ENCODE data around the gene CCR6. TPM values are rescaled to one million over a fixed set of nuclear protein-coding genes. Genes with fewer than 3 reads are reported as not detected.

The CCR6 gene
- total RNA-seq, 1 experiment from 2014 or later = not detected

GRCh38 chr6:167089243-167090142 is 33.4 kb upstream of the CCR6 start:
- Histone ChIP-seq H2AFZ (ENCODE audit: low read length) (no peak overlapping the region), H3K4me2 (ENCODE audit: insufficient read depth, insufficient read length, low read length) (no peak overlapping the region), H2BK15ac (ENCODE audit: low read depth, low read length) (no peak overlapping the region), H3K79me1 (ENCODE audit: insufficient read depth, low read depth, low read length, poor library complexity, severe bottlenecking) (no peaks in the 10 kb centered on the region), H4K91ac (ENCODE audit: insufficient read length, low read depth, low read length) (no peak overlapping the region), H4K5ac (ENCODE audit: insufficient read length, low read depth, low read length) (no peak overlapping the region), H3K18ac (ENCODE audit: insufficient read length, low read depth, low read length) (no peak overlapping the region), H4K8ac (replicated peaks; ENCODE audit: insufficient read length, low read depth, low read length) (no peak overlapping the region), H4K20me1 (ENCODE audit: control insufficient read depth, insufficient read depth, insufficient read length) (no peaks in the 10 kb centered on the region), H3K9me3 (ENCODE audit: control insufficient read depth, low read depth, low read length) (no peaks in the 10 kb centered on the region), H3K27me3 (ENCODE audit: insufficient read depth, low read length) (no peaks in the 10 kb centered on the region), H3K9ac (ENCODE audit: extremely low read depth, insufficient read length, low read length) (no peak overlapping the region), H3K4me1 (ENCODE audit: insufficient read depth, low read length) (no peaks in the 10 kb centered on the region), H3T11ph (ENCODE audit: low read length) (no peak overlapping the region), H3K14ac (ENCODE audit: insufficient read depth, low read length) (no peak overlapping the region), H3K23me2 (ENCODE audit: insufficient read length, low read depth, low read length, poor library complexity, severe bottlenecking) (no peaks in the 10 kb centered on the region), H3K23ac (ENCODE audit: insufficient read length, low read depth, low read length) (no peak overlapping the region), H2BK20ac (ENCODE audit: low read depth, low read length, poor library complexity, severe bottlenecking) (no peak overlapping the region), H2BK12ac (ENCODE audit: insufficient read length, low read depth, low read length) (no peak overlapping the region), H3K56ac (ENCODE audit: insufficient read length, low read depth, low read length) (no peak overlapping the region), H2BK5ac (ENCODE audit: insufficient read length, low read length) (no peak overlapping the region), H3K27ac (ENCODE audit: insufficient read length, low read depth, low read length) (no peak overlapping the region), H2BK120ac (ENCODE audit: low read depth, low read length, poor library complexity, severe bottlenecking) (no peak overlapping the region), H3K79me2 (ENCODE audit: insufficient read depth, low read length) (no peaks in the 10 kb centered on the region), H3K4ac (ENCODE audit: low read depth, low read length) (no peak overlapping the region), H2AK5ac (ENCODE audit: insufficient read length, low read length) (no peak overlapping the region)
- Mint-ChIP-seq H3K4me1 (peaks cover 4% of the 10 kb centered on the region in 2 experiments; a peak in 3 of 4 replicates), H3K9me3 (peaks cover 25 to 29% of the 10 kb centered on the region in 2 experiments), H3K27me3 (ENCODE audit: low read depth) (peaks cover 5% of the 10 kb centered on the region), H3K36me3 (ENCODE audit: insufficient read depth in 1 of 3, low read depth in 3 of 3) (peaks cover 4 to 14% (median 14%) of the 10 kb centered on the region in 3 experiments), H3K4me3 (no peak overlapping the region), H3K27ac (no peak overlapping the region)
- no peak for DNase-seq
- no peak for TF ChIP-seq CTCF (conservative IDR thresholded peaks at IDR 0.05)
- no CpG with 5 or more reads among the region's 11 CpGs for WGBS (ENCODE audit: extremely low coverage, insufficient read length, low lambda C conversion rate)
